HEK293T (cell line): ENCODE data around the gene WNT9A.
A peak's percentile ranks its signal among the peaks of the same experiment; 100 is the strongest.

Source experiments
- CTCF ChIA-PET: fragments of 350-600 bp; formaldehyde crosslinking; extraction: SDS; loops from one replicate; lab custom pipeline; 2021; ENCODE audit warnings: antibody characterized with exemption, inconsistent platforms; lab: Yijun Ruan, JAX
- POLR2A ChIA-PET: fragments of 350-600 bp; formaldehyde crosslinking; extraction: SDS; loops from one replicate; lab custom pipeline; 2020; ENCODE audit warnings: antibody characterized with exemption, inconsistent platforms; lab: Yijun Ruan, JAX
- DNase-seq: peaks from one replicate; pipeline ENCODE4 v3.0.0; 2012; ENCODE audit warnings: mixed read lengths; ENCODE audit errors: extremely low spot score
- ARNT ChIP-seq: fragments of 450-650 bp; IDR thresholded peaks from 2 replicates; pipeline ENCODE4 v1.6.1; 2017; ENCODE audit warnings: mild to moderate bottlenecking
- BHLHE40 ChIP-seq: fragments of 450-650 bp; IDR thresholded peaks from 2 replicates; pipeline ENCODE4 v1.6.1; 2016; ENCODE audit warnings: mild to moderate bottlenecking, moderate library complexity, borderline replicate concordance
- CTBP1 ChIP-seq: fragments of 450-650 bp; IDR thresholded peaks from 2 replicates; pipeline ENCODE4 v1.6.1; 2016; ENCODE audit warnings: borderline replicate concordance
- ELF4 ChIP-seq: fragments of 450-650 bp; IDR thresholded peaks from 2 replicates; pipeline ENCODE4 v1.6.1; 2017; ENCODE audit warnings: antibody characterized with exemption
- FOXA1 ChIP-seq: fragments of 450-650 bp; IDR thresholded peaks from 2 replicates; pipeline ENCODE4 v1.6.1; 2016; ENCODE audit warnings: mild to moderate bottlenecking
- FOXK2 ChIP-seq: fragments of 450-650 bp; IDR thresholded peaks from 2 replicates; pipeline ENCODE4 v1.6.1; 2016; ENCODE audit warnings: mild to moderate bottlenecking
- FOXM1 ChIP-seq: fragments of 450-650 bp; IDR thresholded peaks from 2 replicates; pipeline ENCODE4 v1.6.1; 2017; ENCODE audit warnings: mild to moderate bottlenecking, borderline replicate concordance
- HDGF ChIP-seq: fragments of 450-650 bp; IDR thresholded peaks from 2 replicates; pipeline ENCODE4 v1.6.1; 2017; ENCODE audit warnings: antibody characterized with exemption, borderline replicate concordance
- L3MBTL2 ChIP-seq: fragments of 450-650 bp; conservative IDR thresholded peaks from 2 replicates; pipeline ENCODE4 v1.6.1; 2016; ENCODE audit warnings: mild to moderate bottlenecking
- LEF1 ChIP-seq: fragments of 450-650 bp; IDR thresholded peaks from 2 replicates; pipeline ENCODE4 v1.6.1; 2017; ENCODE audit warnings: mild to moderate bottlenecking, borderline replicate concordance
- NFRKB ChIP-seq: fragments of 450-650 bp; IDR thresholded peaks from 2 replicates; pipeline ENCODE4 v1.6.1; 2016; ENCODE audit warnings: mild to moderate bottlenecking, moderate library complexity
- PKNOX1 ChIP-seq: fragments of 450-650 bp; IDR thresholded peaks from 2 replicates; pipeline ENCODE4 v1.6.1; 2016
- SP1 ChIP-seq: fragments of 450-650 bp; IDR thresholded peaks from 2 replicates; pipeline ENCODE4 v1.6.1; 2017
- SUZ12 ChIP-seq: fragments of 450-650 bp; IDR thresholded peaks from 2 replicates; pipeline ENCODE4 v1.6.1; 2016; ENCODE audit warnings: mild to moderate bottlenecking
- TARDBP ChIP-seq: fragments of 450-650 bp; IDR thresholded peaks from 2 replicates; pipeline ENCODE4 v1.6.1; 2016
- ZNF384 ChIP-seq: fragments of 450-650 bp; IDR thresholded peaks from 2 replicates; pipeline ENCODE4 v1.6.1; 2016

WNT9A gene

GRCh38 chr1:227918736-227919135, 29.0 kb downstream of the WNT9A start:
- no peak for TF ChIP-seq ARNT
- TF ChIP-seq SP1: no peak
- no peak for TF ChIP-seq HDGF
- no peak for TF ChIP-seq NFRKB
- TF ChIP-seq SUZ12: no peak
- TF ChIP-seq L3MBTL2: no peak
- POLR2A ChIA-PET: no interaction called here
- no peak for DNase-seq
- CTCF ChIA-PET: no interaction called here

GRCh38 chr1:227918083-227918700, 29.5 kb downstream of the WNT9A start:
- ChIA-PET POLR2A (no interaction called here), CTCF (no interaction called here)
- DNase-seq: no peak
- TF ChIP-seq PKNOX1: 0 out of 2 replicates have a peak, but pooled peaks have one; percentile 2
- no peak for TF ChIP-seq SP1

GRCh38 chr1:227917081-227917950, 30.4 kb downstream of the WNT9A start:
- ChIA-PET CTCF (no interaction called here), POLR2A (no interaction called here)
- TF ChIP-seq L3MBTL2 (no peak), FOXA1 (no peak)
- no peak for DNase-seq

GRCh38 chr1:227916655-227917054, 31.1 kb downstream of the WNT9A start:
- no peak for DNase-seq
- no peak for TF ChIP-seq PKNOX1
- TF ChIP-seq L3MBTL2: no peak
- TF ChIP-seq FOXA1: no peak
- TF ChIP-seq NFRKB: no peak
- TF ChIP-seq SP1: no peak
- TF ChIP-seq TARDBP: no peak
- no peak for TF ChIP-seq LEF1
- no peak for TF ChIP-seq ARNT
- no peak for TF ChIP-seq CTBP1
- TF ChIP-seq SUZ12: no peak
- TF ChIP-seq ELF4: no peak
- TF ChIP-seq ZNF384: no peak
- no peak for TF ChIP-seq FOXM1
- no peak for TF ChIP-seq HDGF
- no peak for TF ChIP-seq BHLHE40
- no peak for TF ChIP-seq FOXK2
- POLR2A ChIA-PET: no interaction called here
- CTCF ChIA-PET: no interaction called here

GRCh38 chr1:227915564-227916553, 31.9 kb downstream of the WNT9A start:
- POLR2A ChIA-PET: no interaction called here
- no peak for TF ChIP-seq CTBP1
- no peak for TF ChIP-seq FOXK2
- TF ChIP-seq ELF4: no peak
- TF ChIP-seq SP1: no peak
- TF ChIP-seq L3MBTL2: no peak
- no peak for TF ChIP-seq FOXM1
- TF ChIP-seq LEF1: no peak
- TF ChIP-seq TARDBP: no peak
- DNase-seq: no peak
- CTCF ChIA-PET: no interaction called here

GRCh38 chr1:227914801-227915563, 32.8 kb downstream of the WNT9A start:
- DNase-seq: no peak
- ChIA-PET CTCF (no interaction called here), POLR2A (no interaction called here)
- no peak for TF ChIP-seq FOXM1
